ENCODE results near the gene KIAA0930. TPM values are rescaled to one million over a fixed set of nuclear protein-coding genes. Genes with fewer than 3 reads are reported as not detected.
"Not testable (repeated sequence)": the region's sequence is repeated elsewhere in the genome, so short reads cannot be mapped to it uniquely, and the experiment has no call there.

Gene KIAA0930
- polyA plus RNA-seq, 1 donor = 16.4 TPM

- no peak for DNase-seq
These were observed 39.7 kb downstream of the KIAA0930 start for GRCh38 chr22:45200860-45201511.

- no peak for DNase-seq
These were observed 40.5 kb downstream of the KIAA0930 start for GRCh38 chr22:45200230-45200629.

GRCh38 chr22:45199723-45200122 lies 41.0 kb downstream of the KIAA0930 start:
- no peak for DNase-seq

GRCh38 chr22:45198463-45198795 lies 42.3 kb downstream of the KIAA0930 start:
- DNase-seq = no peak

- DNase-seq = no peak
These were observed 42.9 kb downstream of the KIAA0930 start for GRCh38 chr22:45197606-45198462.

GRCh38 chr22:45196926-45197605 lies 43.6 kb downstream of the KIAA0930 start:
- no peak for DNase-seq

- DNase-seq = no peak
These were observed 44.4 kb downstream of the KIAA0930 start for GRCh38 chr22:45196308-45196707.

- DNase-seq = no peak
These were observed 45.1 kb downstream of the KIAA0930 start for GRCh38 chr22:45195616-45196015.

GRCh38 chr22:45194686-45195085 lies 46.0 kb downstream of the KIAA0930 start:
- no peak for DNase-seq

- no peak for DNase-seq
These were observed 48.0 kb downstream of the KIAA0930 start for GRCh38 chr22:45192701-45193187.

GRCh38 chr22:45191746-45192145 lies 48.9 kb downstream of the KIAA0930 start:
- DNase-seq = not testable (repeated sequence)

GRCh38 chr22:45190202-45190872 lies 50.4 kb downstream of the KIAA0930 start:
- no peak for DNase-seq

- no peak for DNase-seq
These were observed 51.9 kb downstream of the KIAA0930 start for GRCh38 chr22:45188779-45189178.

GRCh38 chr22:45187891-45188290 lies 52.8 kb downstream of the KIAA0930 start:
- no peak for DNase-seq

- no peak for DNase-seq
These were observed 54.8 kb downstream of the KIAA0930 start for GRCh38 chr22:45185718-45186514.

GRCh38 chr22:45183974-45184373 lies 56.7 kb downstream of the KIAA0930 start:
- DNase-seq = no peak

- DNase-seq = no peak
These were observed 58.9 kb downstream of the KIAA0930 start for GRCh38 chr22:45181766-45182165.

GRCh38 chr22:45181240-45181639 lies 59.5 kb downstream of the KIAA0930 start:
- DNase-seq = no peak

- DNase-seq = no peak
These were observed 60.5 kb downstream of the KIAA0930 start for GRCh38 chr22:45180146-45180679.

GRCh38 chr22:45179276-45180049 lies 61.2 kb downstream of the KIAA0930 start:
- DNase-seq = no peak

Measured in hindlimb muscle (tissue), 1 donor.